K562 (cell line): ENCODE results near the gene GPNMB. TPM values are rescaled to one million over a fixed set of nuclear protein-coding genes. Genes with fewer than 3 reads are reported as not detected.

Experiments
- ATAC-seq: fragments of 200-7000 bp; cut with Tn5 transposase; 3 replicates; pipeline ENCODE4 v1.9.1; 2020; ENCODE audit warnings: moderate library complexity
- BruUV-seq: library from RNA; stranded (reverse); fragments of 400-500 nt; replicated peaks from 2 replicates; lab custom pipeline; 2021; lab: Mats Ljungman, UMichigan
- CTCF ChIA-PET: fragments of 300-600 bp; formaldehyde crosslinking; extraction: SDS; loops from one replicate; lab custom pipeline; 2021; ENCODE audit warnings: low intra/inter-chr PET ratio; lab: Yijun Ruan, JAX
- POLR2A ChIA-PET: fragments of 300-600, 350-650 bp; sonication (Branson Sonifier 250); formaldehyde crosslinking; extraction: SDS; loops from one replicate; lab custom pipeline; 2021; ENCODE audit warnings: antibody characterized with exemption, inconsistent platforms; lab: Yijun Ruan, JAX
- DNase-seq, 4 experiments: peaks; one replicate each; pipeline versions ENCODE4 v3.0.0 to v3.0.0-alpha.2; 2011 to 2018; ENCODE audit warnings: low spot score in 3 of 4, mixed read lengths in 3 of 4; ENCODE audit errors: extremely low read depth in 1 of 4
- FAIRE-seq: peaks from 2 replicates; lab custom pipeline; 2011; peaks lifted over from hg19 to GRCh38; lab: Jason Lieb, UNC
- H2AFZ ChIP-seq: 2 replicates; pipeline ENCODE4 v1.6.0; 2011; ENCODE audit warnings: low read depth, low read length, control low read depth, inconsistent platforms
- H3K27ac ChIP-seq: fragments of 200-600 bp; 3 replicates; pipeline ENCODE4 v1.8.0; 2011; ENCODE audit warnings: low read depth, mild to moderate bottlenecking, control low read depth, inconsistent platforms, low read length, moderate library complexity, mixed read lengths; ENCODE audit errors: extremely low read depth
- H3K27me3 ChIP-seq, 2 experiments: fragments of 300-600 bp in 1 of 2; 2 replicates in 1 of 2; 3 replicates in 1 of 2; pipeline versions ENCODE4 v1.6.0 to v1.8.0; 2011; ENCODE audit warnings: inconsistent platforms in 2 of 2, low read length in 2 of 2, mild to moderate bottlenecking in 1 of 2, mixed read lengths in 1 of 2, moderate library complexity in 1 of 2; ENCODE audit not compliant: control insufficient read depth in 2 of 2, insufficient read depth in 2 of 2
- H3K36me3 ChIP-seq: fragments of 300-600 bp; 3 replicates; pipeline ENCODE4 v1.8.0; 2011; ENCODE audit warnings: mild to moderate bottlenecking, low read length, inconsistent platforms; ENCODE audit not compliant: control insufficient read depth, insufficient read depth
- H3K4me1 ChIP-seq, 2 experiments: fragments of 200-600 bp in 1 of 2; replicated peaks in 1 of 2; 2 replicates in 1 of 2; 3 replicates in 1 of 2; pipeline versions ENCODE4 v1.5.1 to v1.8.0; 2011; ENCODE audit warnings: inconsistent platforms in 2 of 2, low read length in 2 of 2, mild to moderate bottlenecking in 1 of 2, mixed read lengths in 1 of 2, moderate library complexity in 1 of 2; ENCODE audit not compliant: control insufficient read depth in 2 of 2, insufficient read depth in 2 of 2
- H3K4me2 ChIP-seq: 2 replicates; pipeline ENCODE4 v1.6.1; 2011; ENCODE audit warnings: low read length, control low read depth, inconsistent platforms, mixed read lengths; ENCODE audit not compliant: insufficient read depth
- H3K4me3 ChIP-seq: fragments of 200-600 bp; sonication (generic), shearing (Covaris generic); 2 replicates; pipeline ENCODE4 v1.5.1; 2016; ENCODE audit warnings: control low read depth, inconsistent platforms
- H3K79me2 ChIP-seq: fragments of 200-600 bp; 3 replicates; pipeline ENCODE4 v1.8.0; 2011; ENCODE audit warnings: low read length, inconsistent platforms; ENCODE audit not compliant: control insufficient read depth, insufficient read depth
- H3K9ac ChIP-seq, 2 experiments: 2 replicates each; pipeline versions ENCODE4 v1.6.0 to v1.6.1; 2011; ENCODE audit warnings: low read depth in 2 of 2, low read length in 2 of 2, control low read depth in 1 of 2, inconsistent platforms in 1 of 2, mild to moderate bottlenecking in 1 of 2, mixed read lengths in 1 of 2; ENCODE audit not compliant: insufficient read depth in 1 of 2
- H3K9me1 ChIP-seq: one replicate; pipeline ENCODE4 v1.6.0; 2011; ENCODE audit warnings: inconsistent platforms, mild to moderate bottlenecking, low read length, moderate library complexity; ENCODE audit not compliant: control insufficient read depth, insufficient read depth
- H3K9me3 ChIP-seq: replicated peaks from 2 replicates; pipeline ENCODE4 v1.5.1; 2011; ENCODE audit warnings: low read depth, low read length, inconsistent platforms; ENCODE audit not compliant: control insufficient read depth, insufficient read depth
- H4K20me1 ChIP-seq: replicated peaks from 2 replicates; pipeline ENCODE4 v1.6.1; 2011; ENCODE audit warnings: low read length, inconsistent platforms, mixed read lengths; ENCODE audit not compliant: control insufficient read depth, insufficient read depth
- DPF2 ChIP-seq: fragments of 450-650 bp; IDR thresholded peaks from 2 replicates; pipeline ENCODE4 v1.6.1; 2016
- EHMT2 ChIP-seq: fragments of 450-650 bp; IDR thresholded peaks from 2 replicates; pipeline ENCODE4 v1.6.1; 2018; ENCODE audit warnings: antibody characterized with exemption
- MTF1 ChIP-seq: fragments of 250-450 bp; sonication (Bioruptor Pico); IDR thresholded peaks from 2 replicates; pipeline ENCODE4 v1.9.0; 2021; ENCODE audit warnings: moderate library complexity, mild to moderate bottlenecking, inconsistent platforms, borderline replicate concordance
- PHTF2 ChIP-seq: fragments of 250-450 bp; sonication (Bioruptor Pico); IDR thresholded peaks from 2 replicates; pipeline ENCODE4 v1.5.0; 2021; ENCODE audit warnings: mild to moderate bottlenecking
- RBM25 ChIP-seq: fragments of 200-400 bp; formaldehyde crosslinking; IDR thresholded peaks from 2 replicates; pipeline ENCODE4 v1.6.1; 2018; ENCODE audit warnings: low read length, low read depth, moderate library complexity; ENCODE audit not compliant: severe bottlenecking
- SETDB1 ChIP-seq: IDR thresholded peaks from one replicate; pipeline ENCODE4 v1.6.1; 2012; ENCODE audit warnings: low read length, control low read depth, inconsistent platforms
- XRCC4 ChIP-seq: IDR thresholded peaks from one replicate; pipeline ENCODE4 v1.6.1; 2011; ENCODE audit not compliant: insufficient read depth, insufficient read length; ENCODE audit errors: extremely low read depth
- YBX1 ChIP-seq: fragments of 450-650 bp; IDR thresholded peaks from 2 replicates; pipeline ENCODE4 v1.7.1; 2016; ENCODE audit warnings: mild to moderate bottlenecking
- ZNF408 ChIP-seq: fragments of 250-450 bp; sonication (Bioruptor Pico); IDR thresholded peaks from 2 replicates; pipeline ENCODE4 v1.4.0; 2020; ENCODE audit warnings: low read depth, mild to moderate bottlenecking, moderate library complexity
- WGBS: fragments of 100-300 bp; shearing (Covaris generic); methylation state at CpG from one replicate; pipeline ENCODE4 v1.1.6; 2016; ENCODE audit warnings: low coverage, mixed read lengths; ENCODE audit not compliant: insufficient coverage; ENCODE audit errors: missing lambda C conversion rate; 5-methylcytosine and 5-hydroxymethylcytosine counted together
- in situ Hi-C: fragments of 300-500 bp; cut with MboI; formaldehyde crosslinking; loops from 4 replicates; pipeline ENCODE4 v1.15.0; 2018; ENCODE audit warnings: inconsistent platforms, mixed read lengths
- intact Hi-C: fragments of 100-400 bp; cut with micrococcal nuclease; formaldehyde crosslinking; loops from 2 replicates; pipeline ENCODE4 v1.14.2; 2022
- polyA plus RNA-seq, 8 experiments: library from polyadenylated mRNA; depleted of rRNA in 4 of 8; stranded (reverse) in 5 of 8; unstranded in 3 of 8; fragments of >200 nt; fragmentation: Nextera tagmentation in 2 of 8; fragmentation: Illumina TruSeq in 1 of 8; extraction: Ambion mirVana in 2 of 8; extraction: Trizol in 1 of 8; gene quantifications; 2 replicates each; pipeline versions ENCODE4 v1.2.1 to v1.2.3, GENCODE V29; 2011 to 2014; ENCODE audit warnings: inconsistent platforms in 1 of 8, missing spikeins in 1 of 8
- total RNA-seq, 7 experiments: library from RNA; depleted of rRNA in 6 of 7; stranded (reverse); fragments of >200 nt in 6 of 7; fragmentation: Illumina TruSeq in 2 of 7; extraction: Trizol in 2 of 7; gene quantifications; 2 replicates each; pipeline versions ENCODE4 v1.2.1 to v1.2.3, GENCODE V29; 2011 to 2021; ENCODE audit warnings: low replicate concordance in 1 of 7
- TF ChIP-seq, protein P1 (sequence below): fragments of 450-650 bp; IDR thresholded peaks from 2 replicates; pipeline ENCODE4 v1.6.1; 2018; ENCODE audit not compliant: partially characterized antibody
- TF ChIP-seq, protein P2 (sequence below): sonication (generic); formaldehyde crosslinking; IDR thresholded peaks from 2 replicates; pipeline ENCODE4 v1.8.1; 2023; ENCODE audit warnings: mild to moderate bottlenecking, missing genetic modification reagents
- TF ChIP-seq, protein P3 (sequence below): fragments of 150-350 bp; conservative IDR thresholded peaks from 2 replicates; pipeline ENCODE4 v1.6.1; 2014; ENCODE audit warnings: low read length

Gene GPNMB
- total and polyA plus RNA-seq, 9 of the 15 experiments (the other 6 are each of a cell fraction or from before 2014, with no cell fraction given) = 0.15 to 0.72 (median 0.33) TPM

DNA sequence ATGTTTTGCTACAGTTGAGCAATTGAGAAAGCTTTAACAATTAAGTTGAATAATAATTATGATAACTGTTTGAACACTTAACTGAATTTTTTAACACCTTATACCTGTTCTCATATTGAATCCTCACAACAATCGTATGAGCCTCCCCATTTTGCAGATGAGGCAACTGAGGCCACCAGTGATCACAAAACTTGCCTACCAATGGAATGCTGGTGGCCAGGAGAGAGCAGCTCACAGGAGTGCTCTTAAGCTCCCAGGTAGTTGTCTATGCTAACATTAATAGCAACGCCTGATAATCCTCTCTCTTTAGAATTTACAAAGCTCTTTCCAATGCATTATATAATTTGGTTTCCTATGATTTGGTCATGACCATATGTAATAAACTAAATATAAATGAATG, 21.6 kb downstream of the GPNMB start:
- in situ Hi-C loops = loop anchor here (25.0 kb wide), 2 partner anchors 444 to 731 kb away; partner anchors contain the start of gene STK31
- H3K9me3 ChIP-seq = 0 out of 2 replicates have a peak, but pooled peaks cover 1% of the 10 kb centered on the region
- ChIA-PET POLR2A (no interaction called here), CTCF (no interaction called here)
- no peak overlapping the region for H2AFZ ChIP-seq
- H4K20me1 ChIP-seq = no peaks in the 10 kb centered on the region
- FAIRE-seq (no peak), ATAC-seq (no peak), DNase-seq (no peak)
- intact Hi-C loops = no loop called here
- BruUV-seq = no TSS peak
- no peak overlapping the region for H3K4me3 ChIP-seq
- peaks cover 0 to 10% of the 10 kb centered on the region in 2 experiments; a peak in 1 of 5 replicates for H3K27me3 ChIP-seq
- peaks cover 0 to 2% of the 10 kb centered on the region in 2 experiments; a peak in 2 of 5 replicates for H3K4me1 ChIP-seq
- no peak overlapping the region for H3K9ac ChIP-seq
- H3K4me2 ChIP-seq = no peak overlapping the region
- WGBS = 53% methylated on average over 2 of the region's 2 CpGs
- no peak overlapping the region for H3K27ac ChIP-seq
- H3K36me3 ChIP-seq = no peaks in the 10 kb centered on the region
- no peaks in the 10 kb centered on the region for H3K9me1 ChIP-seq
- no peaks in the 10 kb centered on the region for H3K79me2 ChIP-seq
- TF ChIP-seq, protein P1, sequence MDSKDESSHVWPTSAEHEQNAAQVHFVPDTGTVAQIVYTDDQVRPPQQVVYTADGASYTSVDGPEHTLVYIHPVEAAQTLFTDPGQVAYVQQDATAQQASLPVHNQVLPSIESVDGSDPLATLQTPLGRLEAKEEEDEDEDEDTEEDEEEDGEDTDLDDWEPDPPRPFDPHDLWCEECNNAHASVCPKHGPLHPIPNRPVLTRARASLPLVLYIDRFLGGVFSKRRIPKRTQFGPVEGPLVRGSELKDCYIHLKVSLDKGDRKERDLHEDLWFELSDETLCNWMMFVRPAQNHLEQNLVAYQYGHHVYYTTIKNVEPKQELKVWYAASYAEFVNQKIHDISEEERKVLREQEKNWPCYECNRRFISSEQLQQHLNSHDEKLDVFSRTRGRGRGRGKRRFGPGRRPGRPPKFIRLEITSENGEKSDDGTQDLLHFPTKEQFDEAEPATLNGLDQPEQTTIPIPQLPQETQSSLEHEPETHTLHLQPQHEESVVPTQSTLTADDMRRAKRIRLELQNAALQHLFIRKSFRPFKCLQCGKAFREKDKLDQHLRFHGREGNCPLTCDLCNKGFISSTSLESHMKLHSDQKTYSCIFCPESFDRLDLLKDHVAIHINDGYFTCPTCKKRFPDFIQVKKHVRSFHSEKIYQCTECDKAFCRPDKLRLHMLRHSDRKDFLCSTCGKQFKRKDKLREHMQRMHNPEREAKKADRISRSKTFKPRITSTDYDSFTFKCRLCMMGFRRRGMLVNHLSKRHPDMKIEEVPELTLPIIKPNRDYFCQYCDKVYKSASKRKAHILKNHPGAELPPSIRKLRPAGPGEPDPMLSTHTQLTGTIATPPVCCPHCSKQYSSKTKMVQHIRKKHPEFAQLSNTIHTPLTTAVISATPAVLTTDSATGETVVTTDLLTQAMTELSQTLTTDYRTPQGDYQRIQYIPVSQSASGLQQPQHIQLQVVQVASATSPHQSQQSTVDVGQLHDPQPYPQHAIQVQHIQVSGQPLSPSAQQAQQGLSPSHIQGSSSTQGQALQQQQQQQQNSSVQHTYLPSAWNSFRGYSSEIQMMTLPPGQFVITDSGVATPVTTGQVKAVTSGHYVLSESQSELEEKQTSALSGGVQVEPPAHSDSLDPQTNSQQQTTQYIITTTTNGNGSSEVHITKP = no peak
- TF ChIP-seq EHMT2 (no peak), DPF2 (no peak), YBX1 (no peak), XRCC4 (no peak), SETDB1 (no peak), RBM25 (peak; percentile 61), MTF1 (CRISPR knock-in tag) (no peak), ZNF408 (CRISPR knock-in tag) (no peak), PHTF2 (no peak)
- TF ChIP-seq, protein P2, sequence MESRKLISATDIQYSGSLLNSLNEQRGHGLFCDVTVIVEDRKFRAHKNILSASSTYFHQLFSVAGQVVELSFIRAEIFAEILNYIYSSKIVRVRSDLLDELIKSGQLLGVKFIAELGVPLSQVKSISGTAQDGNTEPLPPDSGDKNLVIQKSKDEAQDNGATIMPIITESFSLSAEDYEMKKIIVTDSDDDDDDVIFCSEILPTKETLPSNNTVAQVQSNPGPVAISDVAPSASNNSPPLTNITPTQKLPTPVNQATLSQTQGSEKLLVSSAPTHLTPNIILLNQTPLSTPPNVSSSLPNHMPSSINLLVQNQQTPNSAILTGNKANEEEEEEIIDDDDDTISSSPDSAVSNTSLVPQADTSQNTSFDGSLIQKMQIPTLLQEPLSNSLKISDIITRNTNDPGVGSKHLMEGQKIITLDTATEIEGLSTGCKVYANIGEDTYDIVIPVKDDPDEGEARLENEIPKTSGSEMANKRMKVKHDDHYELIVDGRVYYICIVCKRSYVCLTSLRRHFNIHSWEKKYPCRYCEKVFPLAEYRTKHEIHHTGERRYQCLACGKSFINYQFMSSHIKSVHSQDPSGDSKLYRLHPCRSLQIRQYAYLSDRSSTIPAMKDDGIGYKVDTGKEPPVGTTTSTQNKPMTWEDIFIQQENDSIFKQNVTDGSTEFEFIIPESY (CRISPR knock-in tag) = no peak
- TF ChIP-seq, protein P3, sequence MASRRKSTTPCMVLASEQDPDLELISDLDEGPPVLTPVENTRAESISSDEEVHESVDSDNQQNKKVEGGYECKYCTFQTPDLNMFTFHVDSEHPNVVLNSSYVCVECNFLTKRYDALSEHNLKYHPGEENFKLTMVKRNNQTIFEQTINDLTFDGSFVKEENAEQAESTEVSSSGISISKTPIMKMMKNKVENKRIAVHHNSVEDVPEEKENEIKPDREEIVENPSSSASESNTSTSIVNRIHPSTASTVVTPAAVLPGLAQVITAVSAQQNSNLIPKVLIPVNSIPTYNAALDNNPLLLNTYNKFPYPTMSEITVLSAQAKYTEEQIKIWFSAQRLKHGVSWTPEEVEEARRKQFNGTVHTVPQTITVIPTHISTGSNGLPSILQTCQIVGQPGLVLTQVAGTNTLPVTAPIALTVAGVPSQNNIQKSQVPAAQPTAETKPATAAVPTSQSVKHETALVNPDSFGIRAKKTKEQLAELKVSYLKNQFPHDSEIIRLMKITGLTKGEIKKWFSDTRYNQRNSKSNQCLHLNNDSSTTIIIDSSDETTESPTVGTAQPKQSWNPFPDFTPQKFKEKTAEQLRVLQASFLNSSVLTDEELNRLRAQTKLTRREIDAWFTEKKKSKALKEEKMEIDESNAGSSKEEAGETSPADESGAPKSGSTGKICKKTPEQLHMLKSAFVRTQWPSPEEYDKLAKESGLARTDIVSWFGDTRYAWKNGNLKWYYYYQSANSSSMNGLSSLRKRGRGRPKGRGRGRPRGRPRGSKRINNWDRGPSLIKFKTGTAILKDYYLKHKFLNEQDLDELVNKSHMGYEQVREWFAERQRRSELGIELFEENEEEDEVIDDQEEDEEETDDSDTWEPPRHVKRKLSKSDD = no peak
